ENCODE measurements around the gene IFI6.
"Not testable (repeated sequence)": the region's sequence is repeated elsewhere in the genome, so short reads cannot be mapped to it uniquely, and the experiment has no call there.

IFI6 gene, protein sequence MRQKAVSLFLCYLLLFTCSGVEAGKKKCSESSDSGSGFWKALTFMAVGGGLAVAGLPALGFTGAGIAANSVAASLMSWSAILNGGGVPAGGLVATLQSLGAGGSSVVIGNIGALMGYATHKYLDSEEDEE

DNA sequence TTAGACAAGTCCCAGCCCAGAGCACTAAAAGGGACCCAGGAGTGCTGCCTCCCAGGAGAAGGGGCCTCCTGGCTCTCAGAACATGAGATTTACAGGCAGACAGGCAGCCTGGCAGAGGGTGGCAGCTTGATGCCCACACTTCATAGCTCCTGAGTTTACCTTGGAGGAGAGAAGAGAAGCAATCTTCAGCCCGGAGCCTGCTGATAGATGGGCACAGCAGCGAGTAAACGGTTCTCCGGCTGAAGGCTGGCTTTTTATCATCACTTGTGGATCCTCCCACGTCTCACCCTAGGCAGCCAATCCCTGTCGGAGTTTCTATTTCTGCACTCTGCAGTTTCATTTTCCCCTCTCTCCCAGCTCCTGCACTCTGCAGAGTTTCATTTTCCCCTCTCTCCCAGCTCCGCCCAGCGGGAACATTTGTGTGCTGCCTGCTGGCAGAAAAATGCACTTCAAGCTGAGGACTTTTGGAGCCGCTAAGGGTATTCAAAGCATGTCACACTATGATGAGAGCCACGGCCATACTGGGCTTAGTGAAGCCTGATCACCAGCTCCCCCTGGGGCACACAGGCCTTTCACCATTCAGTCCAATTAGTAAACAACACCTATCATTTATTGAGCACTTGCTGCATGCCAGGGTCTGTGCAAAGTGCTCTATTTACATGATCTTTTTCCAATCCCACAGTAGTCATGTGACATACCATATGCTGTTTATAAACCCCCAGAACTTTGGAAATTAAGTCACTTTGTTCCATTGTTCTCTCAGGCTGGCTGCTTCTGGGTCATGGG is at the start of gene IFI6:
IFI6 (minus strand) TSS at position 229 of the 786 bp plus-strand sequence. CDS start 2,878 bp downstream, outside the sequence.
- peak; percentile 36 for DNase-seq (ENCODE audit: low read depth)

DNA sequence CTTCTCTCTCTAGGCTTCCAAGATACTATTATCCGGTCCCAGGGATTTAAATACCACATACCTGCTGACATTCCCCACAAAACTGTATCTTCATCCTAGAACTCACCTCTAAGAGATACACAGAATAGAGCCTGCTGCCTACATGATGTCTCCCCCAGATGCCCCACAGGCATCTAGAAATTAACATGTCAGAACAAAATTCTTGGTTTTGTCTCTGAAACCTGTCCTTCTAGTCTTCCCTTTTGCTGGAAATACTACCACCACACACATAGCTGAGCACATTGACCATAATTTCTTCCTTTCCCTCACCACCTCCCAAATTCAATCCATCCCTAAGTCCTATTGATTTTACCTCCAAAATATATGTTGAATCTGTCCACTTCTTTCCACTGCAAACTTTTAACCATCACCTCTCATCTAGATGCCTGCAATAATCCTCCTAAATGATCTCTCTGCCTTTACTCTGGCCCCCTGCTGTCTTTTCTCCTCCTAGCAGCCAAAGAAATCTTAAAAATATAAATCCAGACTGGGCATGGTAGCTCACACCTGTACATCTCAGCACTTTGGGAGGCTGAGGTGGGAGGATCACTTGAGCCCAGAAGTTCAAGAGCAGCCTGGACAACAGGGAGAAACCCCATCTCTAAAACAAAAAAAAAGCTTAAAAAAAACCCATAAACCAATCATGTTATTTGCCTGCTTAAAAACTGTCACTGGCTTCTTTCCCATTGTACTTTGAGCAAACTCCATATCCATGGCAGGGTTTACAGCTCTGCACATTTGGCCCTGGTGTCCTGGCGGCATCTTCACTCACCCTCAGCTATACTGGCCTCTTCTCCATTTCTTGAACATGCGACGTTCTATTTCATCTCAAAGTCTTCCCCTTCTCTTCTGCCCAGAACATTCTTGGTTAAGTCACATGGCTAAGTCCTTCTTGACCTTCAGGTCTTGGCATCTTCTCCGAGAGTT is 47.6 kb upstream of the IFI6 start:
- no peak for DNase-seq (ENCODE audit: low read depth)

DNA sequence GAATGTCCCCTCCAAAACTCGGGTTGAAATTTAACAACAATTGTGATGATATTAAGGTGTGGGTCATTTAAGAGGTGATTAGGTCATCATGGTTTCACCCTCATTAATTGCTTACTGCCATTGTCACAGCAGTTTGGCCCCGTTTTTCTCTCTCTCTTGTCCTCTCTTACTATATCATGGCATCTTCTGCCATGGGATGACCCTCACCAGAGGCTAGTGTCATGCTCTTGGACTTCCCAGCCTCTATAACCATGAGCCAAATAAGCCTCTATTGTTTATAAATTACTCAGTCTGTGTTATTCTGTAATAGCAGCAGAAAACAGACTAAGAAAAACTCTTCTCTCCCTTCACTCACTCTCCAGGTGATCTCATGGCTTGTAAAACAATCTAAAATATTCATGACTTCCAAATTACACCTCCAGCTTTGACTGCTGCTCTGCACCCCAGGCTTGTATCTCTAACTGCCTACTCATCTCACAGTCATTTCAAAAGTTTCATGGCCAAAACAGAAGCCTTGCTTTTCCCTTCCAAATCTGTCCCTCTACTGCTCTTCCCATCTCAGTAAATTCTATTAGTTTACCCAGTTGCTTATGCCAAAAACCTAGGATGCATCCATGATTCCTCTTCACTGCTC is 44.4 kb upstream of the IFI6 start:
- no peak for DNase-seq (ENCODE audit: low read depth)

DNA sequence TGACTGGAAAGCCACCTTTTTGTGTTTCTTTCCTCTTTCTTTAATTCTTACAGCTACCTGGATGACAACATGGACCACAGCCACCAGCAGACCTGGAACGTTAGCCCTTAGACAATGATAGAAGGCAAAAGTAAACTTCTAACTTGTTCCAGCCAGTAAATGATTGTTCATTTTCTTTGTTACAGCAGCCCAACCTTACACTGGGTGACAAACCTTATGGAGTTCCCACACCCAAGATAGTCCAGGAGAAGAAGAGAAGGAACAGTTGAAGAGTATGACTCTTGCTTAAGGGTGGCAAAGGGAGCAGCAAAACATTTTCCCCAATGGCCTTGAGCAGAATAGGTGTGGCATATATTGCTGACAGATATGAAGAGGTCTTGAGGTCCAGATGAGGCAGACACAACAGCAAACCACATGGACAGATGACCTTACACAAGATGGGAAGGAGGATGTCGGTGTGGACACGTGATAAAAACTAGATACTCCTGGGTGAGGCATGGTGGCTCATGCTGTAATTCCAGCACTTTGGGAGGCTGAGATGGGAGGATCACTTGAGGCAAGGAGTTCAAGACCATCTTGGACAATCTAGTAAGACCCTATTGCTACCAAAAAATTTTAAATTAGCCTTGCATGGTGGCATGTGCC is 42.0 kb upstream of the IFI6 start:
- no peak for DNase-seq (ENCODE audit: low read depth)

DNA sequence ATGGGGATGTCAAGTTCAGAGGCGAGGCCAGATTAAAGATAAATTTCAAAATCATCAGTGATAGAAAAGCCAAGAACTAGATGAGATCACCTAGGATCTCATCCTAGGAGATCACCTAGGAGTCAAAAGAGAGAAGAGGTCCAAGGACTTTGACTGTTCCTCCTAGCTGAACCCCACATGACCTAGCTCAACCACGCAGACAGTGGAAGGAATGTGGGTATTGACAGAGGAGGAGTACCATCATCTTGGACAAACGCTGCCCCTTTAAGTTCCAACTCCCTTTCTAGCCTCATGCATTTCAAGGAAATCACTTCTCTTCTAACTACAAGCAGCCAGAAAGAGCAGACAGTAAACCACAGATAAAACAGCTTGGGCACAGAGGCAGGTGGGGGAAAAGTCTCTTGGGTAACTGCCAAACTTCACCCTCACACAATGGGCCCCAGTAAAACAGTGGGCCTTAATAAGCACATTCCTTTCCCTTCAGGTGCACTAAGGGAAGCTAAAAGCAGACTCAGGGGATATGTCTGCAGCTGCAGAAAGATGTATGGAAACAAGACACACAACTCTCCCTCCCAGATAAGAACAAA is 41.2 kb upstream of the IFI6 start:
- no peak for DNase-seq (ENCODE audit: low read depth)

DNA sequence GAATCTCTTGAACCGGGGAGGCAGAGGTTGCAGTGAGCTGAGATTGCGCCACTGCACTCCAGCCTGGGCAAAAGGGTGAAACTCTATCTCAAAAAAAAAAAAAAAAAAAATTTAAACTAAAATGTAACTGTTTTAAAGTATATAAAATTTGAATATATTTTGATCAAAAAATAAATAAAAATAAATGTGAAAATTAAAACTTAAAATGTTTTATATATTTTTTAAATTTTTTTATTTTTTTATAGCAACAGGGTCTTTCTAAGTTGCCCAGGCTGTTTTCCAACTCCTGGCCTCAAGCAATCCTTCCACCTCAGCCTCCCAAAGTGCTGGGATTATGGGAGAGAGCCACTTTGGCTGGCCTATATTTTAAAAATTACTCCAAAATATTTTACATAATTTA is 38.6 kb upstream of the IFI6 start:
- no peak for DNase-seq (ENCODE audit: low read depth)

DNA sequence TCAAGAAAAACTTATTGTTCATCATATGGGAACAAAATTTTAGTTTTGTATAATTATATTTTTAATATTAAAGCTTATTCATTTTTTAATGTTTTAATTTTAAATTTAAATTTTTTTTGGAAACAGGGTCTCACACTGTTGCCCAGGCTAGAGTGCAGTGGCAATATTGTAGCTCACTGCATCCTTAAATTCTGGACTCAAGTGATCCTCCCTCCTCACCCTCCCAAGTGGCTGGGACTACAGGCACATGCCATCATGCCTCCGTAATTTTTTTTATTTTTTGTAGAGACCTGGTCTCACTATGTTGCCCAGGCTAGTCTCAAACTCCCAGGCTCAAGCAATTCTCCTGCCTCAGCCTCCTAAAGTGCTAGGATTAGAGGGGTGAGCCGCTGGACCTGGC is 33.6 kb upstream of the IFI6 start:
- DNase-seq (ENCODE audit: low read depth): no peak

DNA sequence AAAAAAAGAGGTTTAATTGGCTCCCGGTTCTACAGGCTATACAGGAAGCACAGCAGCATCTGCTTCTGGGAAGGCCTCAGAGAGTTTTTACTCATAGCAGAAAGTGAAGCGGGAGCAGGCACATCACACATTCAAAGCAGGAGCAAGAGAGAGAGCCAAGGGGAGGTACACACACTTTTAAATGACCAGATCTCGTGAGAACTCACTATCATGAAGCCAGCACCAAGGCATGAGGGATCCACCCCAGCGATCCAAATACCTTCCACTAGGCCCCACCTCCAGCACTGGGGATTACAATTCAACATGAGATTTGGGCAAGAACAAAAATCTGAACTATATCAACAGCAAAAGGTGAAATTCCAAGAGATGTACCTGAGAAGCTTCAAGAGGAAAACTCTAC is 33.0 kb upstream of the IFI6 start:
- no peak for DNase-seq (ENCODE audit: low read depth)

DNA sequence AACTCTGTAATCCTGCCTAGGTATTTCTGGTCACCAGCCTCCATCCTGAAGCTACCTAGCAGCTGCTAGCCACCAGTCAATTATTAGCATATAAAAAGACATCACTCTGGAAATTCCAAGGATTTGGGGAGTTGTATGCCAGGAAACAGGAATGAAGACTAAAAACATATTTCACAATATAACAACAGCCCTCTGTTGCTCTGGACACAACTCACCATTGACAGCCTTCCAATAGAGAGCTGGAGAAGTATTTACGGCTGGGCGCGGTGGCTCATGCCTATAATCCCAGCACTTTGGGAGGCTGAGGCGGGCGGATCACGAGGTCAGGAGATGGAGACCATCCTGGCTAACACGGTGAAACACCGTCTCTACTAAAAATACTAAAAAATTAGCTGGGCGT is 24.8 kb upstream of the IFI6 start:
- DNase-seq (ENCODE audit: low read depth): not testable (repeated sequence)

DNA sequence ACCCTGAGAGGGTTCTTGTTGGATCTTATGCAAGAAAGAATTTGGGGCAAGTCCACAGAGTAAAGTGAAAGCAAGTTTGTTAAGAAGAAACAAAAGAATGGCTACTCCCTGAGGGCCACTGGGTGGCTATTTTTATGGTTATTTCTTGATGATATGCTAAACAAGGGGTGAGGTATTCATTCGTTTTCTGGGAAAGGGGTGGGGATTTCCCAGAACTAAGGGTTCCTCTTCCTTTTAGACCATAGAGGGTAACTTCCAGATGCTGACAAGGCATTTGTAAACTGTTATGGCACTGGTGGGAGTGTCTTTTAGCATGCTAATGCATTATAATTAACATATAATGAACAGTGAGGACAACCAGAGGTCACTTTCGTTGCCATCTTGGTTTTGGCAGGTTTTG is 18.2 kb upstream of the IFI6 start:
- no peak for DNase-seq (ENCODE audit: low read depth)

DNA sequence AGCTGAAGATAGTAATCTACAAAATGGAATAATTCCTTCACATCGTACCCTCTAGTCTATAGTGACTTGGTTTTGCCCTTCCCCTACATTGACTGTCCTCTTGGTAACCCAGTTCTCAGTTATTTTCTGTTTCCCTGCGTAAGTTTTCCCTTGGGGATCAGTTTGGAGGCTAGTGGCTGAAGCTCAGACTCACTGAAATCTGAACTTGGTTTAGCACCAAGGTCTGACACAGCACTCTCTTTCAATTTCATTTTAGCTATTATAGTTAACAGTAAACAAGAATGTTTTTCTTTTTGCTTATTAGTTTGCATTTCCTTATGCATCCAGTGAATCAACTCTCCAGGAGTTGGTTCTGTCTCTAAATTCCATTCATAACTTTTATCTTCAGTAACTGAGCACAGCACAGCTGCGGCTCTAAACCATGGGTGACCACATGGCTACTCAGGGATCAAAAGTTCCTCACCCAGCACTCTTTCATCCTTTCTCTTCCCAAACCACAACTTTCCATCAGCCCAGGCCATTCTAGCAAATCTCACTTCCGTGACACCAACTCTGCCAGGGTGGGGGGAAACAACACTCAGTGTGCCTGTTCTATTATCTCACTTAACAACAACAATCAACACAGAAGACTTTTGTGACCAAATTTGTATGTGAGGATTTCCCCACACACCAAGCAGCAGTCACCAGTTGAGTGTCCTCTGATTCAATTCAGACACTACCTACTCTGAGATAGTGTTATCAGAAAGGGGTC is 17.6 kb upstream of the IFI6 start:
- no peak for DNase-seq (ENCODE audit: low read depth)

DNA sequence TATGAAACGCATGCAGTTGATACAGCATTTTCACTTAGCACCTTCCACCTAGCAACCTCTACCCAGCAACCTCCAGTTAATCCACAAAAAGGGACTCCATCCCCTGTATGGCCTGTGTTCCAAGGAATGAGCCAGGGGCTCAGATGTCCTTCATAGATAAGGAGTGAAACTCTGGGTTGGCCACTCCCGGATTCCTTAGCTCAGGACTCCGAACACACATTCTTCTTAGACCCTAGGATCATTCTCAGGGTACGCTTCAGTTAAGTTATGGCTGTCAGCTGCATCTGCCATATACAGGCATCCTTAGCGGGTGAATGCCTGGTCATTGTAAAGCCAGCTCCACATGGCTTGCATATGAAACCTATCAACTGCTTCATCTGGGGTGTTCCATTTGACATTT is 15.9 kb upstream of the IFI6 start:
- DNase-seq (ENCODE audit: low read depth): no peak

DNA sequence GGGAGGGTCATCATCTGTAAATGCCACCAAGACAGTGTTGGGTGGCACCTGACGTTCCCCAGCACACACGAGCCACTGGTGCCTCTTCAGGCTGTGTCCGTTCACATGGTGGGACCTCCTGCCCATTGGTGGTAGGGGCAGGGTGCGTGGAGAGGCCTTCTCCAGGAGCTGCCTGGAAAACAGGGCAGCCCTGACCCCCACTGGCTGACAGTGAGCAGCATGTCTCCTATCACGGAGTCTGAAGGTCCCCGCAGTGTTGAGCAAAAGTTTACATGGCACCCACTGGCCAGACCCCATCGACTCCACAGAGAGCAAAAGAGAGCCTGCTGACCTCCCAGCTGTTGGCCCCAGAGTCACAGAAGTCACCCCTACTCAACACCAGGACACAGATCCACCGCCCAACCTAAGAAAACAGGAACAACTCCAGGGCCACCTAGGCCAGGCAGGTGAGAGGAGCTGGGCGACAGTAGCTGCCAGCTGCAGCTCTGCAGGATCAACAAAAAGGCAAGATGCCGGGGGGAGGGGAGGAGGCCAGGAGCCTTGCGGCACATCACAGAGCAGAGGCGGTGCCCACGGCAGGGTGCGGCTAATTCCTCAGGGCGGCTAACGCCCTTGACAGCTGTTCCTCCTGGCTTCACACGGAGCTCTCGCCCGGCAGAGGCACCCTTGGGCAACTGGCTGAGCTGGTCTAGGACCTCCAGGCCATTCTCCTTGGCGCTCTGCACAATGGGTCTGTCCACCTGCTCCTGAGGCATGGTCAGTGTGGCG is 14.4 kb upstream of the IFI6 start:
- no peak for DNase-seq (ENCODE audit: low read depth)

DNA sequence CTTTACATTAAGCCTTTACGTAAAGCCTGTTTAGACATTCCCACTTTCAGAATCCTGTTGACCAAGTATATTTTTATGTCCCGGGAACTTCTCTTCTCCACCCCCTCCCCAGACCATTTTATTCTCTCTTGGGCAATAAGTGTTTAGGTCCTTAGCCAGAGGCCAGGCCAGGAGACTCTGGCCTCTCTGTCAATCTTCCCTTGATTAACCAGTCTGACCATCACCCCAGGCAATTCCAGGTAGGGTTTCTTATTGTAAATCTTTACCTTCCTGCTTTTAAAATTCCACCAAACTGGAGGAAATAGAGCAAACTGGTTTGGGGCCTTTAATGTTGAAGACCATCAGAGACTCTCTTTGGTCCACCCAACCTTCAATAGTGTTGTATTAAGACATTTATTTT is 12.2 kb upstream of the IFI6 start:
- no peak for DNase-seq (ENCODE audit: low read depth)

DNA sequence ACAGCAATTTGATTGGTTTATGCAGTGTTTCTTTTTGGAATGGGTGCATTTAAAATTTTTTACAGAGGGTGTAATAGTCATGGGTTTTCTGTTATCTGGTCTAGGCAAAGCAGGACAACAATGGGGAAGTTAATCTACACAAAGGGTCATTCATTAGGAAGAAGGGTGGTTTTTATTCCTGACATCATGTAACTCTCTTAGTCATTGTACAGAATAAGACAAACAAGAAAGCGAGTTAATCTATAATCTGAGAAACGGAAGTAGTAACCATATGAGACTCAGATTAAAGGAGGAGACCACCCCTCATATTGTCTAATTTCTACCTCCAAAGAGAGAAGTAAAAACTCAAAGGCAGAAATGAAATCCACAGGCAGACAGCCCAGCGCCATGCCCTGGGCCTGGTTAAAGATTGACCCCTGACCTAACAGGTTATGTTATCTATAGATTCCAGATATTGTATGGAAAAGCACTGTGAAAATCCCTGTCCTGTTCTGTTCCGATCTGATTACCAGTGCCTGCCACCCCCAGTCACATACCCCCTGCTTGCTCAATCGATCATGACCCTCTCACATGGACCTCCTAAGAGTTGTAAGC is 10.5 kb upstream of the IFI6 start:
- DNase-seq (ENCODE audit: low read depth): no peak

DNA sequence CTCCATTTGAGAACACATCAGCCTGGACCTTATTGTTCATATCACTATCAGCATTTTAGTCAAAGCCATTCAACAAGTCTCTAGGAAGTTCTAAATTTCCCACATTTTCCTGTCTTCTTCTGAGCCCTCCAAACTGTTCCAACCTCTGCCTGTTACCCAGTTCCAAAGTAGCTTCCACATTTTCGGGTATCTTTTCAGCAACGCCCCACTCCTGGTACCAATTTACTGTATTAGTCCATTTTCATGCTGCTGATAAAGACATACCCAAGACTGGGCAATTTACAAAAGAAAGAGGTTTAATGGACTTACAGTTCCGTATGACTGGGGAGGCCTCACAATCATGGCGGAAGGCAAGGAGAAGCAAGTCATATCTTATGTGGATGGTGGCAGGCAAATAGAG is 9.6 kb upstream of the IFI6 start:
- not testable (repeated sequence) for DNase-seq (ENCODE audit: low read depth)

DNA sequence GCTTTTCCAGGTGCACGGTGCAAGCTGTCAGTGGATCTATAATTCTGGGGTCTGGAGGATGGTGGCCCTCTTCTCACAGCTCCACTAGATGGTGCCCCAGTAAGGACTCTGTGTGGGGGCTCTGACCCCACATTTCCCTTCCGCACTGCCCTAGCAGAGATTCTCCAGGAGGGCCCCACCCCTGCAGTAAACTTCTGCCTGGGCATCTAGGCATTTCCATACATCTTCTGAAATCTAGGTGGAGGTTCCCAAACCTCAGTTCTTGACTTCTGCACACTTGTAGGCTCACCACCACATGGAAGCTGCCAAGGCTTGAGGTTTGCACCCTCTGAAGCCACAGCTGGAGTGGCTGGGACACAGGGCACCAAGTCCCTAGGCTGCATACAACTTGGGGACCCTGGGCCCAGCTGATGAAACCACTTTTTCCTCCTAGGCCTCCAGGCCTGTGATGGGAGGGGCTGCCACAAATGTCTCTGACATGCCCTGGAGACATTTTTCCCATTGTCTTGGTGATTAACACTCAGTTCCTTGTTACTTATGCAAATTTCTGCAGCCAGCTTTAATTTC is 8.3 kb upstream of the IFI6 start:
- not testable (repeated sequence) for DNase-seq (ENCODE audit: low read depth)

DNA sequence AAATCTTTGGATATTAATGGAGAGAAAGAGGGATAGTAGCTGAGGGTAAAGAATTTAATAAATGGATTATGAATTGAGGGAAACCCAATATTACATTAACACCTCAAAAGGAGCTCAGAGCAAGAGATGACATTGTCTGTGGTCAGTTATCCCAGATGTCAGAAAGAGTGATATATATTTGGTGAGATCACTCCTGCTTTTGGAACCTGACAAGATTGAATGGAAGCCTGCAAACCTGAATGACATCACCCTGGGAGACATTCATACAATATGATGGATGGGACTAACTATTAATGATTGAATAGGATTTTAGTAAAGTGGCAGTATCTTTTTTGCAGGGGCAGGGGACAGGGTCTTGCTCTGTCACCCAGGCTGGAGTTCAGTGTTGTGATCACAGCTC is 6.8 kb upstream of the IFI6 start:
- no peak for DNase-seq (ENCODE audit: low read depth)

DNA sequence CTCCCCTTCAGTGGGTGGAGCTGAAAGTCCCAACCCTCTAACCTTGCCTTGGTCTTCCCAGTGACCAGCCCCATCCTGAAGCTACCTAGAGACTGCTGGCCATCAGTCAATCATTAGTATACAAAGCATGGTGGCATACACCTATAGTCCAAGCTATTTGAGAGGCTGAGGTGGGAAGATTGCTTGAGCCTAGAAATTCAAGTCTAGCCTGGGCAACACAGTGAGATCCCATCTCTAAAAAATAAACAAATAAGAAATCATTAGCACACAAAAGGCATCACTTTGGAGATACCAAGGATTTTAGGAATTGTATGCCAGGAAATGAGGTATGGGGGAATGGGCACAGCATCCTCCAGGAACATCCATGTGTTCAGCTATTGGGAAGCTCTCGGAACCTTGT is 4.4 kb upstream of the IFI6 start:
- DNase-seq (ENCODE audit: low read depth): no peak

Data from stimulated activated CD8-positive, alpha-beta memory T cell treated with anti-CD3 and anti-CD28 coated beads, Interleukin-7, amount 100 ng/mL, for 24 hours (primary cell).